Measurements from ENCODE around the gene WDR64. TPM values are rescaled to one million over a fixed set of nuclear protein-coding genes. Genes with fewer than 3 reads are reported as not detected.

The WDR64 gene
- total RNA-seq, 1 donor from 2014 or later, result not detected

- TF ChIP-seq, protein P1, sequence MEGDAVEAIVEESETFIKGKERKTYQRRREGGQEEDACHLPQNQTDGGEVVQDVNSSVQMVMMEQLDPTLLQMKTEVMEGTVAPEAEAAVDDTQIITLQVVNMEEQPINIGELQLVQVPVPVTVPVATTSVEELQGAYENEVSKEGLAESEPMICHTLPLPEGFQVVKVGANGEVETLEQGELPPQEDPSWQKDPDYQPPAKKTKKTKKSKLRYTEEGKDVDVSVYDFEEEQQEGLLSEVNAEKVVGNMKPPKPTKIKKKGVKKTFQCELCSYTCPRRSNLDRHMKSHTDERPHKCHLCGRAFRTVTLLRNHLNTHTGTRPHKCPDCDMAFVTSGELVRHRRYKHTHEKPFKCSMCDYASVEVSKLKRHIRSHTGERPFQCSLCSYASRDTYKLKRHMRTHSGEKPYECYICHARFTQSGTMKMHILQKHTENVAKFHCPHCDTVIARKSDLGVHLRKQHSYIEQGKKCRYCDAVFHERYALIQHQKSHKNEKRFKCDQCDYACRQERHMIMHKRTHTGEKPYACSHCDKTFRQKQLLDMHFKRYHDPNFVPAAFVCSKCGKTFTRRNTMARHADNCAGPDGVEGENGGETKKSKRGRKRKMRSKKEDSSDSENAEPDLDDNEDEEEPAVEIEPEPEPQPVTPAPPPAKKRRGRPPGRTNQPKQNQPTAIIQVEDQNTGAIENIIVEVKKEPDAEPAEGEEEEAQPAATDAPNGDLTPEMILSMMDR (IDR thresholded peaks at IDR 0.05; ENCODE audit: partially characterized antibody, unreplicated experiment), result no peak
- DNase-seq, result no peak
- Mint-ChIP-seq H3K27me3 (ENCODE audit: unreplicated experiment) (no peaks in the 10 kb centered on the region), H3K27ac (ENCODE audit: unreplicated experiment) (no peak overlapping the region), H3K4me1 (ENCODE audit: low read depth, unreplicated experiment) (no peaks in the 10 kb centered on the region), H3K9me3 (ENCODE audit: unreplicated experiment) (no peaks in the 10 kb centered on the region), H3K36me3 (ENCODE audit: unreplicated experiment) (no peaks in the 10 kb centered on the region), H3K4me3 (ENCODE audit: unreplicated experiment) (no peak overlapping the region)
Observed at GRCh38 chr1:241765390-241765789, 113.3 kb downstream of the WDR64 start.

GRCh38 chr1:241767737-241768136 lies 115.7 kb downstream of the WDR64 start:
- H3K27ac Mint-ChIP-seq (ENCODE audit: unreplicated experiment), result no peak overlapping the region
- no peak overlapping the region for H3K4me3 Mint-ChIP-seq (ENCODE audit: unreplicated experiment)
- TF ChIP-seq, protein P1 (IDR thresholded peaks at IDR 0.05; ENCODE audit: partially characterized antibody, unreplicated experiment), result no peak
- no peaks in the 10 kb centered on the region for H3K4me1 Mint-ChIP-seq (ENCODE audit: low read depth, unreplicated experiment)
- no peaks in the 10 kb centered on the region for H3K9me3 Mint-ChIP-seq (ENCODE audit: unreplicated experiment)
- H3K36me3 Mint-ChIP-seq (ENCODE audit: unreplicated experiment), result no peaks in the 10 kb centered on the region
- DNase-seq, result no peak
- no peaks in the 10 kb centered on the region for H3K27me3 Mint-ChIP-seq (ENCODE audit: unreplicated experiment)

GRCh38 chr1:241770115-241770514 lies 118.0 kb downstream of the WDR64 start:
- DNase-seq, result no peak
- H3K4me1 Mint-ChIP-seq (ENCODE audit: low read depth, unreplicated experiment), result no peaks in the 10 kb centered on the region
- no peaks in the 10 kb centered on the region for H3K9me3 Mint-ChIP-seq (ENCODE audit: unreplicated experiment)

GRCh38 chr1:241771117-241771516 lies 119.0 kb downstream of the WDR64 start:
- H3K27ac Mint-ChIP-seq (ENCODE audit: unreplicated experiment), result no peak overlapping the region

More at GRCh38 chr1:241770115-241770514, 118.0 kb downstream of the WDR64 start:
- TF ChIP-seq, protein P1 (IDR thresholded peaks at IDR 0.05; ENCODE audit: partially characterized antibody, unreplicated experiment), result no peak
- H3K36me3 Mint-ChIP-seq (ENCODE audit: unreplicated experiment), result no peaks in the 10 kb centered on the region
- no peak overlapping the region for H3K27ac Mint-ChIP-seq (ENCODE audit: unreplicated experiment)
- no peak overlapping the region for H3K4me3 Mint-ChIP-seq (ENCODE audit: unreplicated experiment)
- no peaks in the 10 kb centered on the region for H3K27me3 Mint-ChIP-seq (ENCODE audit: unreplicated experiment)

GRCh38 chr1:241772932-241773500 lies 120.9 kb downstream of the WDR64 start:
- no peaks in the 10 kb centered on the region for H3K36me3 Mint-ChIP-seq (ENCODE audit: unreplicated experiment)
- peaks cover 2% of the 10 kb centered on the region for H3K27me3 Mint-ChIP-seq (ENCODE audit: unreplicated experiment)
- no peaks in the 10 kb centered on the region for H3K4me1 Mint-ChIP-seq (ENCODE audit: low read depth, unreplicated experiment)
- DNase-seq, result no peak
- TF ChIP-seq, protein P1 (IDR thresholded peaks at IDR 0.05; ENCODE audit: partially characterized antibody, unreplicated experiment), result no peak
- H3K27ac Mint-ChIP-seq (ENCODE audit: unreplicated experiment), result no peak overlapping the region
- H3K9me3 Mint-ChIP-seq (ENCODE audit: unreplicated experiment), result no peaks in the 10 kb centered on the region
- no peak overlapping the region for H3K4me3 Mint-ChIP-seq (ENCODE audit: unreplicated experiment)

More at GRCh38 chr1:241771117-241771516, 119.0 kb downstream of the WDR64 start:
- H3K9me3 Mint-ChIP-seq (ENCODE audit: unreplicated experiment), result no peaks in the 10 kb centered on the region
- H3K27me3 Mint-ChIP-seq (ENCODE audit: unreplicated experiment), result peaks cover 2% of the 10 kb centered on the region
- no peak for DNase-seq
- no peak overlapping the region for H3K4me3 Mint-ChIP-seq (ENCODE audit: unreplicated experiment)
- no peaks in the 10 kb centered on the region for H3K4me1 Mint-ChIP-seq (ENCODE audit: low read depth, unreplicated experiment)
- TF ChIP-seq, protein P1 (IDR thresholded peaks at IDR 0.05; ENCODE audit: partially characterized antibody, unreplicated experiment), result no peak
- H3K36me3 Mint-ChIP-seq (ENCODE audit: unreplicated experiment), result no peaks in the 10 kb centered on the region

Data from glutamatergic neuron (in vitro differentiated cells).